GM18499 (cell line): Measurements from ENCODE around the gene WWP2.

Experiments
- ATAC-seq: cut with Tn5 transposase; IDR thresholded peaks from one replicate; pipeline ENCODE4 v1.9.1; 2021; ENCODE audit warnings: moderate number of reproducible peaks; ENCODE audit not compliant: insufficient read depth, unreplicated experiment

WWP2 gene

GRCh38 chr16:69827524-69827923 lies 65.4 kb downstream of the WWP2 start:
- ATAC-seq: no peak

- ATAC-seq: no peak
These were observed 67.2 kb downstream of the WWP2 start for GRCh38 chr16:69829338-69829737.

DNA sequence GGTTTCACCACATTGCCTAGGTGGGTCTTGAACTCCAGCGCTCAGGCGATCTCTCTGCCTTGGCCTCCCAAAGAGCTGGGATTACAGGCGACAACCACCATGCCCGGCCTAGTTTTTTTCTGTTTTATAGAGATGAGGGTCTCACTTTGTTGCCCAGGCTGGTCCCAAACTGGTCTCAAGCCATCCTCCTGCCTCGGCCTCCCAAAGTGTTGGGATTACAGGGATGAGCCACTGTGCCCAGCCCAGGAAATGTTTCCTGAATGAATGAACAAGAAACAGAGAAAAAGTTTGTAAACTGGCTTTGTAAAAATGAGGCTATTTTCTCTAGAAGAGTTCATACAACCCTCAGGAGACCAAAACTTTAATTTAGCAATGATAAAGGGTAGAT lies 68.0 kb downstream of the WWP2 start:
- no peak for ATAC-seq

DNA sequence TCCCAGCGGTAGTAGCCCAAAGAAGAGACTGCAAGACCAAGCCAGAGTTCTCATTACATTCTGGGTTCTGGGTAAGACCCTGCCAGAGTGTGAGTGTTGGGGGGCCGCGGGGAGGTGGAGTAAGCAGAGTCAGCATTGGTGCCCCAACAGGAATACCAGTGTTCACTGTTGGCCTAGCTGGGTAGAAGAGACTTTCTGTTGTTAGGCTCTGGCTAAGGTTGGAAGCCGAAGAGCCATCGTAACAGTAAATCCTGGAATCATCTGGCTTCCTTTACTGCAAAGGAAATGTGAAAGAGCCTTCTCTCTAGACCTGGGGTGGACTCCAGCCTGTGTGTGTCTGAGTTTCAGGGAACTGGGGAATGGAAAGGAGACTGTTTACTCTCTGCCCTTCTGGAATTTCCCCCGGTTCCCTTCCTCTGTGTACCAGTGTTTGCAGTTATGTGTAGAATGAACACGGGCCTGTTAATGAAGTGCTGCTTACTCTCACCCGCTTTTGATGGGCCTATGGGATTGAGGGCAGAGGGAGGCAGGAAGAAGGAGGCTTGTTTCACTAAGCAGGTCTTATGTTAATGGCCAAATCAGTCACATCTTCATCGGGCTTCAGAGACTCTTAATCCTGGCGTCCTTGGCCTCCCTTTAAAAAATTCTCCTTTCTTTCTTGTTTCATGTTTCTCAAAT lies 68.5 kb downstream of the WWP2 start:
- ATAC-seq: no peak

- no peak for ATAC-seq
These were observed 69.3 kb downstream of the WWP2 start for GRCh38 chr16:69831212-69832123.

- ATAC-seq: no peak
These were observed 71.5 kb downstream of the WWP2 start for GRCh38 chr16:69833357-69834282.

DNA sequence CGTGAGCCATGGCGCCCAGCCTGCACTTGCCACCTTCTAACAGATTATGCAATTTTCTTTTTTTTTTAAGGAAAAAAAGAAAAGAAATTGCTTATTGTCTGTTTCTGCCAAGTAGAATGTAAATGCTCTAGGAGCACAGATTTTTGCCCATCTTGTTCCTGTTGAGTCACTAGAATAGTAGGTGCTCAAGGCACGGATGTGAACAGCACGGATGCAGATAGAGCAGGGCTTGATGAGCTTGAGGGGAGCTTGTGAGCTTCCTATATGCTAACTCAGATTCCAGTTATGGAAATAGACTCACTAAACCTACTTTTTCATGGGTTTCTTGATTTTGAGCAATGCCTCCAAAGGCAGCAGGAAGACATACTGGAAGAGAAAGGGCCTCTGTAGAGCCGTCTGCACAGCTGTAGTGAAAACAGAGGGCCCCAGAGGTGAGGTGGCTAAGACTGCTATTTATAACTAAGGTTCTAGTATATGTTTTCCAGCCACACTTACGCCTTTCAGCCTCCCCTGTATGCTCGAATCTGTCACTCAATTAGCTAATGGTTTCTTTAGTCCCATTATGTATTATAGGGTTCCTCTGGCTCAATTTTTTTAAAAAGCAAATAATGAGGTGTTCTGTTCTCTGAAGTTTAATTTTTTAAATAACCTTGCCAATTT lies 72.8 kb downstream of the WWP2 start:
- no peak for ATAC-seq

GRCh38 chr16:69836257-69836656 lies 74.1 kb downstream of the WWP2 start:
- no peak for ATAC-seq

DNA sequence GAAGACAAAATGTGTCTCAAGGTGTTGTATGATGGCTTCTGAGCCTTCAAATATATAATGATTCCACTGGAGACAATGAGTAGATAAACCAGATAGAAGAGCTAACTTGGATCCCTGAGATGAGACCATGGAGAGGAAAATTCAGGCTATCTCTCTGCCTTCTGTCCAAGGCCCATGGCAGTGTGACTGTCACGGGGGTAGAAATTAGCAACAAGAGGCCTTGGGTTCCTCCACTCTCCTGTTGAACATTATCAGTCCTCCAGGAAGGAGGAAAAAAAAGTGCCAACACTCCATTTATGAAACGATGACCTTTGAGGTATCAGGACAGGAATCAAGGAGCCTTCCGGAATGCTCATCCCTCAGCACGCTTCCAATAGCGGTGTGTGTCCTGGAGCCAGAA lies 75.2 kb downstream of the WWP2 start:
- ATAC-seq: no peak

DNA sequence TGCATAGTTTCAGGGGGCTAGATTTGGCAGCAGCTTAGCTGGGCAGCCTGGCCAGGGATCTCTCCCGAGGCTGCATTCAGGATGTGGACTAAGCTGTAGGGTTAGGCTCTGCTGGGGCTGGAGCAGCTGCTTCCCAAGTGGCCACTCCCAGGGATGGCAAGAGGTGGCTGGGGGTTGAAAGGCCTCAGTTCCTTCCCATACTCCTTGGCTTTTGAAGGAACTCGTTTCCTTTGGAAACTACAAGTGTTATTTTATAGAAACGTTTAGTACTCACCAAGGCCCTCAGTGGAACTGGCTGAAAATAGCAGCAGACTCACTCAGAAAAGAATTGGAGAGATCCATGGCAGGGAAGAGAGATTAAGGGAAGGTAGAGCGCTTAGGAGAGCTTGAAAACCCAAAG lies 76.4 kb downstream of the WWP2 start:
- no peak for ATAC-seq

GRCh38 chr16:69839240-69839688 lies 77.1 kb downstream of the WWP2 start:
- ATAC-seq: no peak

GRCh38 chr16:69839798-69840409 lies 77.8 kb downstream of the WWP2 start:
- ATAC-seq: no peak

DNA sequence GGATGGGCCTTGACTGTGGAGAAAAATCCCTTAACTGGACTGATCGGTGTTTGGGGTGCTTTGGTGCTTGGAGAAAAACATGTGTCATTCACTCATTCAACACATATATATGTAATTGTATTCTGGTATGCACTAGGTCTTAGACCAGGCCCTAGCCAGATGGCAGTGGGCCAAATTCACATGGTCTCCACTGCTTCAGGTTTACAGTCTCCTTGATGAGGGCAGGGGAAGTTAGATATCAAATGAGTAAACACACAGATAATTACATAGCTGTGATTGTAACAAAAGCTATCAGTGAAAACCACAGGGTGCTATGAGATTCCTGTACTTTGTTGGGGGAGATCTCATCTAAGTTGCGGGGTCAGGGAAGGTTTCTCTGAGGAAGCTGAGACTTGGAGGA lies 78.8 kb downstream of the WWP2 start:
- ATAC-seq: no peak

- no peak for ATAC-seq
These were observed 82.3 kb downstream of the WWP2 start for GRCh38 chr16:69844441-69844840.

DNA sequence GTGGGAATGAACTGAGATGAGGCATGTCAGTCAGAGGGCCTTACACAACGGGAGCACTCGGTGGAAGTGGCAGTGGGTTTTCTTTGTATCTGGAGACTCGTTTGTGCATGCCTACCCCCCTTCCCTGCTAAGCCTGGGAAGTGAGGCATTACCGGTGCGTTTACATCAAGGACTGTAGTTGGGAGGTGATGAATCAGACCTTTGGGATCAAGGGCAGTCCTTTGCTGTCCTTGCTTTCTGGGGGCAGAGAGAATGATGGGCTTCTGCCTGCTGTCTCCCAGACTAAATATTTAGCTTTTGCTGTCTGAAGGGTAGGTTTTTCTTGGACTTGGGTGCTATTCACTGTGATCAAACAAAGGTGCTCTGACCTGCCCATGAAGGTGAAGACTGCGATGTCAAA lies 83.0 kb downstream of the WWP2 start:
- ATAC-seq: no peak

GRCh38 chr16:69847643-69848042 lies 85.5 kb downstream of the WWP2 start:
- ATAC-seq: no peak

GRCh38 chr16:69848637-69849545 lies 86.8 kb downstream of the WWP2 start:
- ATAC-seq: no peak

DNA sequence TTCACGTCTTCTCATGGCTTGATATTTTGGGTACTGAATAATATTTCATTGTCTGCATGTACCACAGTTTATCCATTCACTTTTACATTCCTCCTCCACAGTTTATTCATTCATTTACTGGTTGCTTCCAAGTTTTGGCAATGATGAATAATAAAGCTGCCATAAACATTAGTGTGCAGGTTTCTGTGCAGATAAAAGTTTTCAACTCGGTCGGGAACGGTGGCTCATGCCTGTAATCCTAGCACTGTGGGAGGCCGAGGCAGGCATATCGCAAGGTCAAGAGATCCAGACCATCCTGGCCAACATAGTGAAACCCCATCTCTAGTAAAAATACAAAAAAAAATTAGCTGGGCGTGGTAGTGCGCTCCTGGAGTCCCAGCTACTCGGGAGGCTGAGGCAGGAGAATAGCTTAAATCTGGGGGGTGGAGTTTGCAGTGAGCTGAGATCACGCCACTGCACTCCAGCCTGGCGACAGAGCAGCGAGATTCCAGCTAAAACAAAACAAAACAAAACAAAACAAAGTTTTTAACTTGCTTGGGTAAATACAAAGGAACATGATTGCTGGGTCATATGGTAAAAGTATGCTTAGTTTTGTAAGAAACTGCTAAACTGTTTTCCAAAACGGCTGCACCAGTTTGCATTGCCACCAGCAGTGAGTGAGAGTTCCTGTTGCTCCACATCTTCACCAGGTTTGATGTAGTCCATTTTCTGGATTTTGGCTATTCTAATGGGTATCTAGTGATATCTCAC lies 89.5 kb downstream of the WWP2 start:
- no peak for ATAC-seq
